ENCODE results near the gene CAMTA1.

Gene CAMTA1

DNA sequence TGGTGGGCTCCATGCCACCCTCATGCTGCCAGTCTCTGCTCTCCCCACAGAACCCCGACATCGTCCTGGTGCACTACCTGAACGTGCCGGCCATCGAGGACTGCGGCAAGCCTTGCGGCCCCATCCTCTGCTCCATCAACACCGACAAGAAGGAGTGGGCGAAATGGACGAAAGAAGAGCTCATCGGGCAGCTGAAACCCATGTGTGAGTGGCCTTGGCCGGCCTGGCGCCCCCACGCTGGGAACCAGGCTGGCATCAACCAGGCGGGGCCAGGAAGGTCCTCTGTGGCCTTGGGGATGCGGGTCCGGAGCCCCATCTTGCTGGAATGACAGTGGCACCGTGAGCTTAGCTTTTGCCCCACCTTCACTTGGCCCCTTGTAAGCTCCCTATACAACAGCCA, 855.1 kb downstream of the CAMTA1 start:
- DNase-seq (ENCODE audit: low read depth in 2 of 2, low spot score in 1 of 2): no peak

GRCh38 chr1:7640920-7641585, 855.8 kb downstream of the CAMTA1 start:
- no peak for DNase-seq (ENCODE audit: low read depth in 2 of 2, low spot score in 1 of 2)

- DNase-seq (ENCODE audit: low read depth in 2 of 2, low spot score in 1 of 2): no peak
Measured at GRCh38 chr1:7641587-7642417, 856.5 kb downstream of the CAMTA1 start.

DNA sequence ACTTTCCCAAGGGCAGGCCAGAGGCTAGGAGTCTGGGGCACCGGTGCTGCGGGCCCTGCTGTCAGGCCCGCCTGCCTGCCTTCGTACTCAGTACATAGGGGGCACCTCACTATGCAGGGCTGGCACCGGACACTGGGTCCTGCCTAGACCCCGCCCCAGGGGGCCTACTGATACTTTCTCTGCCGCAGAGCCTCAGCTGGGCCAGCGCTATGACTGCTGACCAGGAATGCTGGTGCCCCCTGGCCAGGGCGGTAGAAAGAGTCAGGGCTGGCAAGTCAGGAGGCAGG, 857.1 kb downstream of the CAMTA1 start:
- DNase-seq (ENCODE audit: low read depth in 2 of 2, low spot score in 1 of 2): no peak

DNA sequence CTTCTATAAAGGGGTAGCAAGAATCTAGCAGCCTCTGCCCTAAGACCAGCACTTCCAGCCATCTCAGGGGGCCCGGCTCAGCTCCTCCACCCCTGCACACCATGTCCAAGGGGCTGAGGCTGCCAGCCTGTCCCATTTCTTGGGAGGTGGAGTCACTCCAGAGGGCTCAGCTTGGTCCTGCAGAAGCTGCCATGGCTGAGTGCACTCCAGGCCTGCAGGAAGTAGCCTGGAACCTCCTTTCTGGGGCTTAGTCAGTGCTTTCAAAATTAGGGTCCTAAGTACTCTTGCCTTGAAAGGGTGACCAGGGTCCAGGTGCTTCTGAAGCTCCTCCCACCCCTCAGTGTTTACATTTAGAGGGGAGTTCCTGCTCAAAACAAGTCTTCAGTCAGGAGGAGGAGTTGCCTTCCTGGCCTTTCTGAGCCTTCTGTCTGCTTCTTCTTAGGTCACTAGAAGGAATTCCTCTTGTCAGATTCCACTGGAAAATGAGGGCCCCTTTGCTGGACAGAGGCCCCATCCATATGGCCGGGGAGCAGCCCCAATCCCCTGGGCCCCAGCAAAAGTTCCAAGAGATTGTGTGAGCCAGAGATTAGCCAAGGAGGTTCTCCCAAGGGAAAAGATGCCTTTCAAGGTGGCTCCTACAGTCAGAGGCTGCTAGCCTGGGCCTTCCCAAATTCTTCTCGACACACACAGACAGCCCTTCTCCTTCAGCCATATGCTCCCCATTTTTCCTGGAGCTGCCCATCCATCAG, 857.7 kb downstream of the CAMTA1 start:
- DNase-seq (ENCODE audit: low read depth in 2 of 2, low spot score in 1 of 2): no peak

GRCh38 chr1:7643530-7643929, 858.3 kb downstream of the CAMTA1 start:
- no peak for DNase-seq (ENCODE audit: low read depth in 2 of 2, low spot score in 1 of 2)

GRCh38 chr1:7644086-7644485, 858.8 kb downstream of the CAMTA1 start:
- no peak for DNase-seq (ENCODE audit: low read depth in 2 of 2, low spot score in 1 of 2)

DNA sequence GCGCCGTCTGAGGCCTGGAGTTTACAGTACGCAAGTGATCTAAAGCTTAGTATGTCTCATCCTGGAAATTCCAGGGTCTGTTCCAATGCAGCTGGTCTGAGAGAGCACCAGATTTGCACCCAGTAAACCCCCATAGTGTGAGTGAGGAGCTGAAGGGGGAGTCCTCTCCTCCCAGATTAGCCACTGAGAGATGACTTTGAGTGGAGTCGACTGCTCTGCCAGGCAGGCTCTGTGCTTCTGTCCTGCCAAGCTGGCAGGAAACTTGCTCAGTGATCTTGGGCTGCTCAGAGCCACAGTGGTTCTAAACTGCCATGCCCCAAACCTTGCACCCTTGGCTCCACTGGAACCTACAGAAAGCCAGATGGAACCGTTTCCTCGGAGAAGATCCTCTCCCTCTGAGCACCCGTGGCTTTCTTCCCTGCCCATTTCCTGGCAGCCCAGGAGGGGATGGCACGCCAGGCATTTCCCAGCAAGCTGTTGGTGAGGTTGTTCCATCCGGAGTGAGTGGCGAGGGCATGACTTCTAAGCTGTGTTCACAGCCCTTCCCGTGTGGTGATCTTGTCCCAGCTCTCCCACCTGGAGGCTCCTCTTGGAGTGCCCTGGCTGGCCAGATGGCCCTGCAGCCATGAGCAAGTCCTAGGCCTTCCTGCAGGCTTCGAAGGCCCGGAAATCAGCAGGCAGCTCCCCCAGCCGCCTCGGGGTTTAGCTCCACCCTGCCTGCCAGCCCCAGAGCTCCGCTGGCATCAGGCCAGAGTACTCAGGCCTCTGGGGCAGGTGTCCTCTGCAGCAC, 859.9 kb downstream of the CAMTA1 start:
- no peak for DNase-seq (ENCODE audit: low read depth in 2 of 2, low spot score in 1 of 2)

DNA sequence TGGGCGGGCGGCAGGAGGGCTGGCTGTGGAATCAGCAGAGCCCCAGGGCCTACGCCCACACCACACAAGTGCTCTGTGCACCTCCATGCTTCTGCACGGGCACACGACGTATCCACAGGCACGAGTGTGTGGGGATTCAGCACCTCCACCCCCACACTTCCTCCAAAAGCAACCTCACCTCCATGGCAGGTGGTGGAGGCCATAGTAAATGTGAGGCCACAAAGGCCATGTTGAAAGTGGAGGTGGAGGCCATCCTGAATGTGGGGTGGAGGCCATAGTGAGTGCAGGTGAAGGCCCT, 860.4 kb downstream of the CAMTA1 start:
- DNase-seq (ENCODE audit: low read depth in 2 of 2, low spot score in 1 of 2): no peak

DNA sequence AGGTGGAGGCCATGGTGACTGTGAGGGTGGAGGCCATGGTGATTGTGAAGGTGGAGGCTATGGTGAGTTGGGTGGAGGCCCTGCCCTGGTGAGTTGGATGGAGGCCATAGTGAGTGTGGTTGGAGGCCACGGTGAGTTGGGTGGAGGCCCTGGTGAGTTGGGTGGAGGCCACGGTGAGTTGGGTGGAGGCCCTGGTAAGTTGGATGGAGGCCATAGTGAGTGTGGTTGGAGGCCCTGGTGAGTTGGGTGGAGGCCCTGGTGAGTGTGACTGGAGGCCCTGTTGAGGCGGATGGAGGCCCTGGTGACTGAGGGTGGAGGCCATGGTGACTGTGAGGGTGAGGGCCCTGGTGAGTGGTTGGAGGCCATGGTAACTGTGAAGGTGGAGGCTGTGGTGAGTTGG, 860.9 kb downstream of the CAMTA1 start:
- DNase-seq (ENCODE audit: low read depth in 2 of 2, low spot score in 1 of 2): no peak

DNA sequence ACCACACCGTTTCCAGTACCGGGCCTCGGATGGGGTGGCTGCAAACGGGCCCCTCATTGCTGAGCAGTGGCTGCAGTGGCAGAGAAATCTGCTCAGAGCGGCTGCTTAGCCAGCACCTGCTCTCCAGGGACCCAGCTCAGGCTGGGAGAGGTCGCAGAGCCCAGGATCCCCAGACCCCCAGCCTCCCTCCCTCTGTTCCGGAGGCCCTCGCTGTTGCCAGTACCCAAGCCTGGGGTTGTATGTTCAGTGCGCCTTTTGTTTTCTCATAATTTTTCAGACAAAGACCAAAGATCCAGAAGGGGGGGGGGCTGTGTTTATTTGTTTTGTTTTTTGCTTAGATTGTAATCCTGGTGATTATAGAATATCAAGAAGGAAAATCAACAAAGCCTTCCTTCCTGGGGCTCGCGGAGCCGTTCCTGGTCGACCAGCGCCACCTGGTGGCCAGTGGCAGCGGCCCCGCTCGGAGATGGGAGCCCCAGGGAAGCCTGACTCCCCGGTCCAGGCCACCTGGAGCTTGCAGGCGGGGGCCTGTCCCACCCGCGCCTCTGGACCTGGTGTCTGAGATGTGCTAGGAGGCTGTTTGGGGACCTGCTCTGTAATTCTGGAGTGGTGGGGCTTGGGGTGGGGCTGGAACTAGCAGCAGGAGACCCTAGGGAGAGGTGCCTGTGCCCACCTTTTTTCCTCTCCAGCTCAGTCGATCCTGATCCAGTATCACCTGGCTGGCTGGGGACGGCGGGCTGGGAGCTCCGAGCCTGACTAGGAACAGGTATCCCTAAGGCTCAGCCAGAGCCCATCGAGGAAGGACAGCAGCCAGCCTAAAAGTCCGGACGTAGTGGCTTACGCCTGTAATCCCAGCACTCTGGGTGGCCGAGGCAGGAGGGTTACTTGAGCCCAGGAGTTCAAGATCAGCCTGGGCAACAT, 862.0 kb downstream of the CAMTA1 start:
- peak; percentile 11 to 45 for DNase-seq (ENCODE audit: low read depth in 2 of 2, low spot score in 1 of 2)

DNA sequence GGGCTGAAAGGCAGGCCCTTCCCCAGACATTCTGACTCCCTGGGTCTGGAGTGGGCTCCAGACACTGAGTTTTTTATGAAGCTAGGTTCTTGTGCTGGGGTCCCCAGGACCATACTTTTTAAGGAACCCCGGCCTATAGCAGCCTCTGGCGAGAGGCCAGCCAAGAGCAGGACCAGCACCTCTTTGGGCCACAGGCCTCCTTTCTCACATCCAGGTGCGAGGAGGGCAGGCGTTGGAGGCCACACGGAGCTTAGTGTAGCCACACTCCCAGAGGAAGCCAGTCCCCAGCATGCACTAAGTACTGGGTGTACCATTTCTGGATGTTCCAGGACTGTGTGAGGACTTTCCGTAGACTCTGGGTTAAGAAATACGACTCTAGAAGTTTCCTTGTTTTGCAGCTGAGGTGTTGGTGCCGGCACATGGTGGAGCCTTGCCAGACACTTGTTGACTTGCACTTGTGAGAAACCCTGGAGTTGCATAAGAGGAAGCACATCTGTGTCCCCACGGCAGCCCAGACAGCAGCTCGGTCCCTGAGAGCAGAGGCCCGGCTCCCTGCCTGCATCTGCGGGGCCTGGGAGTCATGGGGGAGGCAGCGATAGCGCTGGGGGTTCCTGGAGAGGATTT, 863.6 kb downstream of the CAMTA1 start:
- DNase-seq (ENCODE audit: low read depth in 2 of 2, low spot score in 1 of 2): no peak

DNA sequence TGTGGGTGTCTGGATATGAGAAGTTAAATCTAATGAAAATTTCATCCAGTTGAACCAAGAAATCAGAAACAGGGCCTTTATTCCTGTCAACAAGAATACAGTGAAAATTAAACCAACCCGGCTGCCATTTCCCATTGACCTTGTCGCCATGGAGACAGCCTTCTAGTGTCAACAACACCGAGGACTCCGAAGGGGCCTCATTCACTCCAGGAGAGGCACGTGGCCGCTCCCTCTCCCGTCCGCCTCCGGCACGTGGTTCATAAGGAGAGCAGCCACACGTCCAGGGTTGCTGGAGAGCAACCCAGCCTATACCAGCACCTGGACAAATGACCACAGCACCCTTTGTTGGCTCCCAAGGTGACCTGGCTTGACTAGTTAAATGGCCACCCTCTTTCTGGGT, 865.5 kb downstream of the CAMTA1 start:
- DNase-seq (ENCODE audit: low read depth in 2 of 2, low spot score in 1 of 2): no peak

DNA sequence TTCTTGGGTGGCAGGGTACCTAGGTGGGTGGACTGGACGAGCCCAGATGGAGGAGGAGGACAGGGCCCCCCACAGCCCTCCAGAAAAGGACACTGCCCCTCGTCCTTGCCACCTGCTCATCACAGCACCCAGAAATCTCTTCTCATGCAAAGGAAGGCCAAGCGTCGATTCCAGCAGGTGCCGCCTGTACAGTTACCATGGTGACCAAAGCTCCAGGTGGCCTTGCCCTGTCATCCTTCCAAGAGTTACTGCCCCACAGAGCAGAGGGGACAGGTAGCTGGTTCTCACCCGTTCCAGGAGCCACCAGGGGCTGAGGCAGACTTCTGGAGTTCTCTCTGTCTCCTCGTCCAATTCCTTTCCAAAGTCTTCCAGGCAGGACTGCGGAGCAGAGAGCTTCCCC, 865.9 kb downstream of the CAMTA1 start:
- no peak for DNase-seq (ENCODE audit: low read depth in 2 of 2, low spot score in 1 of 2)

- no peak for DNase-seq (ENCODE audit: low read depth in 2 of 2, low spot score in 1 of 2)
Measured at GRCh38 chr1:7652061-7652460, 866.8 kb downstream of the CAMTA1 start.

- no peak for DNase-seq (ENCODE audit: low read depth in 2 of 2, low spot score in 1 of 2)
Measured at GRCh38 chr1:7652515-7653098, 867.4 kb downstream of the CAMTA1 start.

DNA sequence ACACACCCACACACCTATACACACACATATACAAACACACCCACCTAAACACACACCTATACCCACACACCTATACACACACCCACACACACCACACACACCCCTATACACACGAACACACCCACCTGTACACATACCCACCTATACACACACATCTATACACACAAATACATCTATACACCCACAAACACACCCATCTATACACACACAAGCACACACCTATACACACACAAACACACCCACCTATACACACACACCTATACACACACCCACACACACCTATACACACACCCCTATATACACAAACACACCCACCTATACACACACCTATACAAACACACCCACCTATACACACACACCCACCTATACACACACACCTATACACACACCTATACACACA, 869.5 kb downstream of the CAMTA1 start:
- DNase-seq (ENCODE audit: low read depth in 2 of 2, low spot score in 1 of 2): no peak

GRCh38 chr1:7655354-7655753, 870.1 kb downstream of the CAMTA1 start:
- DNase-seq (ENCODE audit: low read depth in 2 of 2, low spot score in 1 of 2): no peak

- no peak for DNase-seq (ENCODE audit: low read depth in 2 of 2, low spot score in 1 of 2)
Measured at GRCh38 chr1:7656557-7657215, 871.4 kb downstream of the CAMTA1 start.

All from stimulated activated CD8-positive, alpha-beta memory T cell treated with anti-CD3 and anti-CD28 coated beads, Interleukin-4, amount 100 ng/mL, for 4 hours (primary cell).